GM19035 (cell line): ENCODE measurements around the gene GLMN.
"Not testable (repeated sequence)": the region's sequence is repeated elsewhere in the genome, so short reads cannot be mapped to it uniquely, and the experiment has no call there.

ENCODE experiments used
- ATAC-seq: cut with Tn5 transposase; IDR thresholded peaks from one replicate; pipeline ENCODE4 v1.9.1; 2021; ENCODE audit not compliant: unreplicated experiment

Gene GLMN

DNA sequence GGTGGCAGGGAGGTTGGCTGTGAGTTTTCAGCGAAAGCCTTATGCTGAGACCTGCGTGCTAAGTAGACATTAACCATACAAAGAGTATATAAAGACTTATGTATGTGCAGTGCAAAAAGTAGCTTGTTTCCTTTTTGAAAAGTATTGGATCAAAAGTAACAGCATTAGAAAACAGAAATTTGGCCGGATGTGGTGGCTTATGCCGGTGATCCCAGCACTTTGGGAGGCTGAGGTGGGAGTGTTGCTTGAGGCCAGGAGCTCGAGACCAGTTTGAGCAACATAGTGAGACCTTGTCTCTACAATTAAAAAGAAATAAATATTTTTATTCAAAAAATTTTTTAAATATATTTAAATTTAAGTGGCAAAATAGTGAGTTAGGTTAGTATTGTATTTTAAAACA, 2.2 kb upstream of the GLMN start:
- ATAC-seq = no peak

GRCh38 chr1:92299477-92300150, 827 bp upstream of the GLMN start:
- ATAC-seq = no peak

DNA sequence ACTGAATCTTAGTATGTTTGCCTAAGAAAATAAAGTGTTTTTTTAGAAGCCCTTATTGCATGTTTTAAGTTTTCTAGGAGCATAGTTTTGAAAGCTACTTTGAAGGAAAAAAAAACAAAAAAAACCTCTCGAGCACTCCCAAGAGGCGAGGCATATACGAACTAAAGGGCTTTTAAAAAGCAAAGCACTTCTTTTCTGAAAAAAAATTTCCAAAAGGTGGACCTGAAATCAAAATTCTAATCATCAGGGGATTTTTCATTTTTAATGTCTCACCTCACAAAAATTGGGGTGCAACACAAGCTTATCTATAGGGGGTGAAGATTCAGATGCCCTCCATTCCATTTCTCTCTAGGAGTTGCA, 594 bp downstream of the GLMN start:
- no peak for ATAC-seq

- peak; percentile 55 for ATAC-seq
These were observed 7.3 kb downstream of the GLMN start for GRCh38 chr1:92291372-92291999.

DNA sequence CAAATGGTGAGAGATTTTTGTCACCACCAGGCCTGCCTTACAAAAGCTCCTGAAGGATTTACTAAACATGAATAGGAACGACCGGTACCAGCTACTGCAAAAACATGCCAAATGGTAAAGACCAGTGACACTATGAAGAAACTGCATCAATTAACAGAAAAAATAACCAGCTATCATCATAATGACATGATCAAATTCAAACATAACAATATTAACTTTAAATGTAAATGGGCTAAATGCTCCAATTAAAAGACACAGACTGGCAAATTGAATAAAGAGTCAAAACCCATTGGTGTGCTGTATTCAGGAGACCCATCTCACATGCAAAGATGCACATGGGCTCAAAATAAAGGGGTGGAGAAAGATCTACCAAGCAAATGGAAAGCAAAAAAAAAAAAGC, 17.4 kb downstream of the GLMN start:
- not testable (repeated sequence) for ATAC-seq

DNA sequence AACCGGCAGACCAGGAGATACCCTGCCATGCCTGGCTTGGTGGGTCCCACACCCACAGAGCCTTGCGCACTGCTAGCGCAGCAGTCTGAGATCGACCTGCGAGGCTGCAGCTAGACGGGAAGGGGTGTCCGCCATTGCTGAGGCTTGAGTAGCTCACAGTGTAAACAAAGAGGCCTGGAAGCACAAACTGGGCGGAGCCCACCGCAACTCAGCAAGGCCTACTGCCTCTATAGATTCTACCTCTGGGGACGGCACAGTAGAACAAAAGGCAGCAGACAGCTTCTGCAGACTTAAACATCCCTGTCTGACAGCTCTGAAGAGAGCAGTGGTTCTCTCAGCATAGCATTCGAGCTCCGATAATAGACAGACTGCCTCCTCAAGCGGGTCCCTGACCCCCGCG, 19.0 kb downstream of the GLMN start:
- not testable (repeated sequence) for ATAC-seq

- no peak for ATAC-seq
These were observed 21.6 kb downstream of the GLMN start for GRCh38 chr1:92277105-92277723.

DNA sequence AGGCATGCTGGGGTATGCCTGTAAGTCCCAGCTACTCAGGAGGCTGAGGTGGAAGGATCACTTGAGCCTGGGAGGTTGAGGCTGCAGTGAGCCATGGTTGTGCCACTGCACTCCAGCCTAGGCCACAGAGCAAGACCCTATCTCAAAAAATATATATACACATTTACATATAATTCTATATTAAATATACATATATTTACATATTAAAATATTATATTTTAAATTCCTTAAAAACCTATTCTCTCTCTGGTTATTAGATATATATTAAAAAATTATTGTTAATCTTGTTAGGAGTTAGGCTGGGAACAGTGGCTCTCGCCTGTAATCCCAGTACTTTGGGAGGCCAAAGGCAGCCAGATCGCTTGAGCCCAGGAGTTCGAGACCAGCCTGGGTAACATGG, 22.7 kb downstream of the GLMN start:
- no peak for ATAC-seq

DNA sequence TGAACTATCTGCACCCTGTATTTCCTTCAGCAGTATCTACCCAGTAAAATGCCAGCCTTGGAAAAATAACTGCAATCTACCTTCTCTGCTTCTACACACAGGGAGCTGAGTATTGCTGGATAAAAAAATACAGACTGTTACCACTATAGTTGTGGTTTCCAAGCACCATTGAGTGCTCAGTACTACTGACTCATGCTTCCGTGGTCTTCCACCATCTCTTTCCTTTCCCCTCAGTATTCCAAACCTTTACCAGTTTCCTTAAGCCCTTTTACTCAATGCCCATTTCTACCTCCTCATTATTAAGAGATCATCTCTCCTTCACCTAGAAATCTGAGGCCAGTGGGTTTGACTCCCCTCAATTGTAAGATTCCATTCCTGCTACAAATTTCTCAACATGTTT, 23.8 kb downstream of the GLMN start:
- ATAC-seq = no peak

DNA sequence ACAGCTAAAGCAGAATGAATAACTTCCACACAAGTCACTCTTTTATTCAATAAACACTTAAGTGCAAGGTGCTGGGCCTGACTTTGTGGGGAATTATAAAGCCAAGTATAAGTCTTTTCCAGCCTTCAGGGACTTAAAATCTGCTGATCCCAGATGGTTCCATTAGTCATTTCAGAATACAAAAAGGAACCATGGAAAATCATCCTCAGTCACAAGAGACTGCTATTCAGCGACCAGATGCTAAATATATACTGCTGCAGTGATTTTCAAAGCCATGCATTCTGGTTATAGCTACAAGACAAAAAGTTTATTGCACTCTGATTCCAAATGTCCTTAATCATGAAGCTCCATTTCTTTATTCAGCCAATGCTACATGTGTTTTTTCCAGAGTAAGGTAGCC, 25.7 kb downstream of the GLMN start:
- no peak for ATAC-seq

- ATAC-seq = no peak
These were observed 36.3 kb downstream of the GLMN start for GRCh38 chr1:92262516-92262915.

GRCh38 chr1:92259350-92259749, 39.4 kb downstream of the GLMN start:
- ATAC-seq = no peak

- ATAC-seq = not testable (repeated sequence)
These were observed 44.1 kb downstream of the GLMN start for GRCh38 chr1:92254714-92255113.

DNA sequence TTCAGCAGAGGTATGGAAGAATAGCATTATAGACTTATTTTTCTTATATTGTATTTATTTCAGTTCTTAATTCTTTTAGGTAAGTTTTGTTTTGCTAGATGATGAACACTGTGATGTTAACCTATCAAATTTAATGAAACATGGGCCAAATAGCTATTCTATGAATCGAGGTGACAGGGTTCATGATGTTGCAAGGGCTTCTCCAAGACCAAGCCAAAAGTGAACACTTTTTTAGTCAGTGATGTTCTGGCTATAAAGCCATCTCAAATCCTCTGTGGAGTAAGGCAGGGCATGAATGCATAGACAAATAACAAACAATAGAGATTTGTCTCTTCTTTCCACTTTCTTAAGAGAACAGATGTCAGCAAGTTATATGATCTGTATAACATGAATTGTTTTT, 54.4 kb downstream of the GLMN start:
- no peak for ATAC-seq

GRCh38 chr1:92240034-92240433, 58.8 kb downstream of the GLMN start:
- no peak for ATAC-seq

DNA sequence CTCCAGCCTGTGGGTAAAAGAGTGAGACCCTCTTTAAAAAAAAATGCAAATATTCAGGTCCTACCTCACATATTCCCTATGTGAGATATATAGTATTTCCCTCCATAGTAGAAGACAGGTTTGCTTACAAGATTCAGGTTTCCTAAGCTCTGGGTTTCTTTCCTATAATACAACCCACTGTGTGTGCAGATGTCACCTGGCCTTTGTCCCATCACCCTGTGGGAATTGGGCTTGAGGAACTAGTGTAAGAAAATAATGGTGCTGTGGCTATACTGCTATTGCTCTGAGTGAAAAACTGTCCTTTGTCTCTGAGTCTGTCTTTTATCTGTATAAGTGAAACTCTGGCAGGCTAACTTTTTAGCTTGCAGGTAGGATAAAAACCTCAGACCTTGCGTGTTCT, 68.1 kb downstream of the GLMN start:
- no peak for ATAC-seq

DNA sequence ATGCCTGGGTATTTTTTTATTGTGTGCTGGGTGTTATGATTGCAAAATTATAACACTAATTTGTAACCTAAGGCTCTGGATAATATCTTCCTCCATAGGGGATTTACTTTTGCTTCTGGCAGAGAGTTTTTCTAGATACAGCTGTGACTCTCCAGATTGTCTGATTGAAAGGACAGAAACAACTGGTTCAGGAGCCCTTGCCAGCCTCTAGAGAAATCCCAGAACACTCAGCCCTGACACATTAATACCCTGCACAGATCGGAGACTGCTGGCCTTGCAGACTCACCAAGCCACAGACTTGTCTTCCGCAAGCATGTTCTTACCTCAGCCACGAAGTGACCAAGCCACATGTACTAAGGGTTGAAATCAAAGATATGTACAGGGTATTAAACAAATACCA, 70.4 kb downstream of the GLMN start:
- no peak for ATAC-seq

DNA sequence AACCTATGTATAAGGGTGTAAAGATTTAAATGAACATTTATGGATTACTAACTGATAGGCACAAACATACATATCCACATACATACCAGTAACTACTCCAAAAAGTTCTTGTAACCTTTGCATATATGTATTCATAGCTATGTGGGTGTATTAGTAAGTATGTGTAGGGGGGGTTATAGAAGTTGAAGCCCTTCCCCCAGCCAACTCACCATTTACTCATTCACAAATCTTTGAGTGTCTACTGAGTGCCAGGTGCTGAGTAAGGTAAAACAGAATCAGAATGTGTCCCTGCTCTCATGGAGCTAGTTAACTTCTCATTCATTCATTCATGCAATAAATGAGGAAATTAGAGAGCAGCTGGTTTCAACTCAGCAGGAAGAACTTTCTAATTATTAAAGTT, 79.8 kb downstream of the GLMN start:
- no peak for ATAC-seq

GRCh38 chr1:92218559-92218958, 80.2 kb downstream of the GLMN start:
- no peak for ATAC-seq

DNA sequence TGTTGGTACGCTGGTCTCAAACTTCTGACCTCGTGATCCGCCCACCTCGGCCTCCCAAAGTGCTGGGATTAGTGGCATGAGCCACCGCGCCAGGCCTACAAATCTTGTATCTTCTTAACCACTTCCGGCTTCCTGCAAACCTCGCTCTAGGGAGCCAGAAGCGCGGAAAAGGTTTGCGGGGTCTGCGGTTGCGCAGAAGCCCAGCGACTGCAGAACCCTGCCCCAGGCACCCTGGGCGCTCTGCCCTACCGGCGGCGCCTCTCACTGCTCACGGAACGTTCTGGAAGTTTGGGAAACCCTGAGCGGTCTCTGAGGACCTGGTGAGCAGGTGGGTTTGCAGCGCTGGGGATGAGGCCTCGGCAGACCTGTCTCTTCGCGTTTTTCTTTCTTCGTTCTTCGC, 81.1 kb downstream of the GLMN start, which contains the start of gene C1orf146:
C1orf146 (plus strand) TSS at position 195 of the 400 bp plus-strand sequence. CDS start 13,506 bp downstream, outside the sequence.
- ATAC-seq = no peak

- no peak for ATAC-seq
These were observed 87.6 kb downstream of the GLMN start for GRCh38 chr1:92211166-92211565.

GRCh38 chr1:92210701-92211100, 88.1 kb downstream of the GLMN start:
- no peak for ATAC-seq
